Type B pancreatic cell (in vitro differentiated cells): Measurements from ENCODE around the gene TMEM129. TPM values are rescaled to one million over a fixed set of nuclear protein-coding genes. Genes with fewer than 3 reads are reported as not detected.

Experiments used
- DNase-seq: peaks from one replicate; pipeline ENCODE4 v3.0.0; 2021; ENCODE audit warnings: mixed read lengths; ENCODE audit not compliant: unreplicated experiment; ENCODE audit errors: extremely low spot score
- H3K27ac Mint-ChIP-seq: 2 replicates; pipeline ENCODE4 v1.8.0; 2021; ENCODE audit warnings: mild to moderate bottlenecking, mixed read lengths
- H3K27me3 Mint-ChIP-seq: 2 replicates; pipeline ENCODE4 v1.8.0; 2021; ENCODE audit warnings: mixed read lengths
- H3K36me3 Mint-ChIP-seq: 2 replicates; pipeline ENCODE4 v1.8.0; 2021; ENCODE audit warnings: mixed read lengths
- H3K4me1 Mint-ChIP-seq: one replicate; pipeline ENCODE4 v1.8.0; 2021; ENCODE audit warnings: mixed read lengths; ENCODE audit not compliant: unreplicated experiment
- H3K4me3 Mint-ChIP-seq: 2 replicates; pipeline ENCODE4 v1.8.0; 2021; ENCODE audit warnings: mild to moderate bottlenecking, mixed read lengths
- H3K9me3 Mint-ChIP-seq: 2 replicates; pipeline ENCODE4 v1.8.0; 2021; ENCODE audit warnings: mixed read lengths
- CTCF ChIP-seq: fragments of 200-600 bp; sonication (generic); conservative IDR thresholded peaks from 2 replicates; pipeline ENCODE4 v1.5.0; 2021; ENCODE audit warnings: antibody characterized with exemption, mild to moderate bottlenecking
- total RNA-seq: library from RNA; stranded (reverse); gene quantifications from 2 replicates; pipeline ENCODE4 v1.2.1, GENCODE V29; 2021; ENCODE audit warnings: low replicate concordance

Gene TMEM129
- total RNA-seq, 1 donor from 2014 or later, result 38.5 TPM

- Mint-ChIP-seq H3K27ac (peak overlapping the region; percentile 50), H3K4me3 (no peak overlapping the region), H3K4me1 (no peaks in the 10 kb centered on the region), H3K27me3 (no peaks in the 10 kb centered on the region), H3K9me3 (no peaks in the 10 kb centered on the region), H3K36me3 (peaks cover 17% of the 10 kb centered on the region)
- TF ChIP-seq CTCF, result no peak
- DNase-seq, result no peak
Observed at GRCh38 chr4:1690698-1691097, 30.4 kb downstream of the TMEM129 start.

- Mint-ChIP-seq H3K4me3 (peak overlapping the region; percentile 68), H3K27ac (no peak overlapping the region), H3K4me1 (peaks cover 6% of the 10 kb centered on the region)
Observed at GRCh38 chr4:1686440-1687036, 34.6 kb downstream of the TMEM129 start.

DNA sequence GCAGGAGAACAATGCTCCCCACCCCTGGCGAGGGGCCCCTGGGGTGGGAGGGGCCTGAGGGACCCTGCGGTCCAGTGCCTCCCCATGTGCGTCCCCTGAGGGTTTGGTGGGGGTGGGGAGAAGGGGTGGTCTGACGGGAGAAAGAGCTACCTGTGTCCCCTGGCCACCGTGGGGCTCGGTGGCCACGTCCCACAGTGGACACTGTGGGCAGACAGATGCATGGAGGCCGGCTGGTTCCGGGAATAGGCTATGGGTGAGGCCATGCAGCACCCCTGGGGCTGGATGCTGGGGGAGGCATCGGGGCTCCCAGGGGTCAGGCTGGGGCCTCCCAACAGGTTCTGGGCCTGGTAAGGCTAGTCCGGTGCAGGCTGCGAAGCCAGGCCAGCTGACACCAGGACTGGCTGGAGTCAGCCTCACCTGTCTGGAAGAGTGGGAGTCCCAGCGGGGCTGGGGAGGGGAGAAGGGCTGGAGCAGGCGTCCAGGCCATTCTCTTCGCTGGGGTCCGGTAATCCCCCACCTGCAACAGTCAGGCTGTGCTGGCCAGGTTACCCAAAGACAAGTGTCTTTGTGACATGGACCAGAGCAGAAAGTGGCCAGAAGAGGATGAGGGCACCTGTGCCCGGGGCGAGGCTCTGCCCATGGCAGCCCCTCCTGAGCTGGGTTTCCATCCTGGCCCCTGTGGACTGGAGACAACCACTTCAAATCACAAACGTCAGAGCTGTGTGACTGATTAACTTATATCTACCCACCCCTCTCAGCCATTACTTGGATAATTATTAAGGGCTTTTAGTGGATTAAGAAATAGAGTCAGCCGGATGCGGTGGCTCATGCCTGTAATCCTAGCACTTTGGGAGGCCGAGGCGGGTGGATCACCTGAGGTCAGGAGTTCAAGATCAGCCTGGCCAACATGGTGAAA is 35.6 kb downstream of the TMEM129 start:
- no peak for TF ChIP-seq CTCF
- H3K27ac Mint-ChIP-seq, result no peak overlapping the region
- no peaks in the 10 kb centered on the region for H3K9me3 Mint-ChIP-seq
- H3K27me3 Mint-ChIP-seq, result peaks cover 13% of the 10 kb centered on the region
- no peak overlapping the region for H3K4me3 Mint-ChIP-seq
- peaks cover 11% of the 10 kb centered on the region for H3K4me1 Mint-ChIP-seq
- DNase-seq, result no peak
- peaks cover 2% of the 10 kb centered on the region for H3K36me3 Mint-ChIP-seq

More at GRCh38 chr4:1686440-1687036, 34.6 kb downstream of the TMEM129 start:
- DNase-seq, result no peak
- Mint-ChIP-seq H3K36me3 (peaks cover 9% of the 10 kb centered on the region), H3K9me3 (no peaks in the 10 kb centered on the region), H3K27me3 (peaks cover 11% of the 10 kb centered on the region)
- no peak for TF ChIP-seq CTCF

DNA sequence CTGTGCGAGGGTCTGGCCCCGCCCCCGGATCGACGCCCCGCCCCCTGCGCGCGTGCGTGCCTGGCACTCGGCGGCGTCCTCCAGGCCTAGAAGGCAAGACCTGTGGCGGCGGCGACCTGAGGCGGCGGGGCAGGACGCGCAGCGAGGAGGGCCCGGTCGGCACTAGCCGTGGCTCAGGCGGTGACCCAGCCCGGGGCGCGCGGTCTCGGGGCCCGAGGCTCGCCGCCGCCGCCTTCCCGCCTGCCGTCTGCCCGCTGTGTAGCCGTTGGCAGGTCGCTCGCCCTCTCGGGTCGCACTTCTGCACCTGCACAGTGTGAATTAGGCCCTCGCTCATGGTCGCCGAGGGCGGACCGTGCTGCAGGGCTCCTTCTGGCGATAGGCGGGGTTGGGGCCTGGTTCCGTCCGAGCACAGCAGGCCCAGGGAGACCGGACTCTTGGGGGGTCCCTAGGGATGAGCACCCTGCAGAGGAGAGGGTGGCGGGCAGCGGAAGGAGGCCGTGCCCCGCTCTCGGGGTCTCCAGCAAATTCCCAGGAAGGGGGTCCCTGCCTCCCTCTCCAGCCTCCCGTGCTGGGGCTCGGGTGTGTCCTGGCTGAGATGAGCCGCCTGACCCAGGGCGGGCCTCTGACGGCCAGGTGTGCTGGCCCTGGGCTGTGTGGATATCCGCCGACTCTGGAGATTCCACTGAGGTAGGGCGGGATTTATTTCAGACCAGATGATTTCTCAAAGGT is 36.5 kb downstream of the TMEM129 start:
- Mint-ChIP-seq H3K27ac (no peak overlapping the region), H3K4me1 (peaks cover 14% of the 10 kb centered on the region), H3K36me3 (no peaks in the 10 kb centered on the region), H3K9me3 (no peaks in the 10 kb centered on the region), H3K4me3 (peak overlapping the region; percentile 76), H3K27me3 (peaks cover 15% of the 10 kb centered on the region)
- no peak for DNase-seq
- no peak for TF ChIP-seq CTCF

GRCh38 chr4:1683736-1684505 is 37.2 kb downstream of the TMEM129 start, which contains the start of gene FAM53A:
TSS of gene FAM53A (minus strand) at chr4:1684313. CDS start at chr4:1668741, 15,572 bp downstream.
- peak; percentile 13 for TF ChIP-seq CTCF
- Mint-ChIP-seq H3K4me1 (peaks cover 14% of the 10 kb centered on the region), H3K4me3 (peak within 1 kb of the TSS; percentile 90), H3K27ac (peak within 1 kb of the TSS; percentile 85), H3K9me3 (no peaks in the 10 kb centered on the region), H3K27me3 (peaks cover 15% of the 10 kb centered on the region), H3K36me3 (no peaks in the 10 kb centered on the region)
- peak; percentile 97 for DNase-seq
